Measurements from ENCODE around the gene GANC. TPM values are rescaled to one million over a fixed set of nuclear protein-coding genes. Genes with fewer than 3 reads are reported as not detected.

Gene GANC, protein sequence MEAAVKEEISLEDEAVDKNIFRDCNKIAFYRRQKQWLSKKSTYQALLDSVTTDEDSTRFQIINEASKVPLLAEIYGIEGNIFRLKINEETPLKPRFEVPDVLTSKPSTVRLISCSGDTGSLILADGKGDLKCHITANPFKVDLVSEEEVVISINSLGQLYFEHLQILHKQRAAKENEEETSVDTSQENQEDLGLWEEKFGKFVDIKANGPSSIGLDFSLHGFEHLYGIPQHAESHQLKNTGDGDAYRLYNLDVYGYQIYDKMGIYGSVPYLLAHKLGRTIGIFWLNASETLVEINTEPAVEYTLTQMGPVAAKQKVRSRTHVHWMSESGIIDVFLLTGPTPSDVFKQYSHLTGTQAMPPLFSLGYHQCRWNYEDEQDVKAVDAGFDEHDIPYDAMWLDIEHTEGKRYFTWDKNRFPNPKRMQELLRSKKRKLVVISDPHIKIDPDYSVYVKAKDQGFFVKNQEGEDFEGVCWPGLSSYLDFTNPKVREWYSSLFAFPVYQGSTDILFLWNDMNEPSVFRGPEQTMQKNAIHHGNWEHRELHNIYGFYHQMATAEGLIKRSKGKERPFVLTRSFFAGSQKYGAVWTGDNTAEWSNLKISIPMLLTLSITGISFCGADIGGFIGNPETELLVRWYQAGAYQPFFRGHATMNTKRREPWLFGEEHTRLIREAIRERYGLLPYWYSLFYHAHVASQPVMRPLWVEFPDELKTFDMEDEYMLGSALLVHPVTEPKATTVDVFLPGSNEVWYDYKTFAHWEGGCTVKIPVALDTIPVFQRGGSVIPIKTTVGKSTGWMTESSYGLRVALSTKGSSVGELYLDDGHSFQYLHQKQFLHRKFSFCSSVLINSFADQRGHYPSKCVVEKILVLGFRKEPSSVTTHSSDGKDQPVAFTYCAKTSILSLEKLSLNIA (N-terminal part only)
- 37.1 TPM for total RNA-seq

DNA sequence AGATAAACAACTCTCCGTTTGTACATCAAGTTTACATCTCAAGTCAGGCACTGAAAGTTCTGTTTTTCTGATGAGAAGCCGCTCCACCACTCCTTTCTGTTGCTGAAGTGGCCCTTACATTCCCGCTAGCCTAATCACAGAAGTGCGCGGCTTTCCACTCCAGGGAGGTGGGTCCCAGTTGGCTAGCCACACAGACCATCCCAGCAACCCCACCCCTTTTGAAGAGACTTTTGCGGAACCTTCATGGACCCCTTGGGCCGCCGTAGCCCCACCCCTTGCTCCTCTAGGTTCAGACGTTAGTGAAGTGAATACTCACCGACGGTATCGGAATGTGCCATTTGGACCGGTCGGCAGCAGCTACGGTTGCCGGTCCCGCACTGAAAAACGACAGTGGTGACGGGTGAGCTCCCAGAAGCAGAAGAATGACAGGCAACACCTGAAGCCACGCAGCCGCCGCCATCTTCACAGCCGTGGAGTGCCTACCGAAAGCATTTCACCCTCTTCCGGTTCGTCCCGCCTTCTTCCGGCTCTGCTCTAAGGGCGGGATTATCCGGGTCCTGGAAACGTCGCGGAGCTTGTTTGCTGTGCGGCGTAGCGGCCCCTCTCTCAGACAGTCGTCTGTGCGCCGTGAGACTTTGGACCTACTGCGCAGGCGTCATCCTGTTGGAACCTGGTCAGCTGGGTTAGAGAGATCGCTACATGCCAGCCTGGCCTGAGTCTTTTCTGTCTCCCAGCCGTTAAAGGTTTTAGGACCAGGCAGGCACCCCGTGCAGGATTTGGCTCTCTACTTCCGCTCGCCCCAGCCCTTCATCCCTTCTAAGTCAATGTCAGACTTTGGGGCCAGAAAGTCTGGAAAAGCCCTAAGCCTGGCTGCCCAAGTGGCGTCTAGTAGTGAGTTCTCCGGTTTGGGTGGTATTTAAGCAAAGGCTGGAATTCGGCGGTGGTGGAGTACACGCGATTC, at the start of gene GANC, which contains the start of gene TMEM87A:
TSS of gene GANC (plus strand) at position 263 of the 961 bp plus-strand sequence. CDS start 1,281 bp downstream, outside the sequence.
TSS of gene TMEM87A (minus strand) at position 495 of the 961 bp plus-strand sequence. CDS start at position 460, 35 bp downstream.

DNA sequence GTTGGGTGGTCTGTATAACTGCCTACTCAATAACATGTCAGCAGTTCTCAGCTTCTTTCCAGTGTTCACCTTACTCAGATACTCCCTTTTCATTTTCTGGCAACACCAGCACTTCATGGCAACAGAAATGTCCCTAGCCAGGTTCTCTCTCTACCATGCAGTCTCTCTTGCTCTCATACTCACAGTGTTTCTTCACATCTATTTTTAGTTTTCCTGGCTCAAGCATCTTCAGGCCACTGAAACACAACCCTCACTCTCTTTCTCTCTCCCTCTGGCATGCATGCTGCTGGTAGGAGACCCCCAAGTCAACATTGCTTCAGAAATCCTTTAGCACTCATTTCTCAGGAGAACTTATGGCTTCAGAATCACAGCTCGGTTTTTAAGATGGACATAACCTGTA, 86.2 kb downstream of the GANC start, which contains the start of gene CAPN3:
TSS of gene CAPN3 (plus strand) at position 253 of the 400 bp plus-strand sequence. CDS start 305 bp downstream, outside the sequence.

Other genes starting within 250 kb of the GANC start
- not detected for gene PLA2G4D, start 178.6 kb upstream of the GANC start, total RNA-seq
- 27.8 TPM for gene PLA2G4F, start 116.6 kb upstream of the GANC start, total RNA-seq
- 59.7 TPM for gene VPS39, start 64.9 kb upstream of the GANC start, total RNA-seq
- gene TMEM87A, start 232 bp downstream of the GANC start, total RNA-seq, result 68.7 TPM
- 121 TPM for gene CAPN3, start 86.3 kb downstream of the GANC start, total RNA-seq
- 97.9 TPM for gene ZNF106, start 217.9 kb downstream of the GANC start, total RNA-seq
- 60.3 TPM for gene SNAP23, start 222.4 kb downstream of the GANC start, total RNA-seq

Measured in metanephros (tissue), 1 donor.